ENCODE measurements around the gene SLC34A1.
A peak's percentile ranks its signal among the peaks of the same experiment; 100 is the strongest.

The SLC34A1 gene

DNA sequence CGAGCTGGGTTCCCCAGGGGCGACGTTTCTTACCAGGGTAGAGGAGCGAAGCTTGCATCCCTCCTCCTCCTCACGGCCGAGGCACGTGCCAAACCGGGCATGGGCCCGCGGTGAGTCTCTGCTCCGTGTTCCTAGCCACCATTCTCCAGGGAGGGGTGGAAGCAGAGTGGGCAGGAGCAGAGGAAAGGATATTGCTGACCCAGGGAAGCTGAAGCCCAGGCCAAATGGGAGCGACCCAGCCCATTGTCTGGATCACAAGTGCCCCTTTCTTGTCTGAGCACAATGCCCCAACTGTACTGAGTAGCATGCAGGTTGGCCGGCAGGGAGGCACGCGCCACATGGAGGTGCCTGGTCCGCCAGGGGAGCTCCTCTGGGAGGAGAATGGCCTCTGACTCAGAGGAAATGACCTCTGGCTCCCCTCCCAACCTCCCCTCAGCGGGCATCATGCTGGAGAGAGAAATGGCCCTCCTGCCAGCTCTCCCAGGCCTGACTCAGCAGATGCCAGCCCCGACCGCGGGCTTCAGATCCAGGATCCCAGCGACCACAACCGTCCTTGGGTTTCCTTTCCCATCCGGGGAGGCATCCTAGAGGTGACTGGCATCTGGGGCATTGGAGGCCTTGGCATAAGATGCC lies 63.5 kb downstream of the SLC34A1 start:
- peak; percentile 33 for DNase-seq

Measured in hematopoietic multipotent progenitor cell treated with erythropoietin and hydrocortisone succinate and interleukin-3 and kit ligand, for 8 days (in vitro differentiated cells).